DMS79 (cell line): ENCODE results near the gene KLF1.
"Not testable (repeated sequence)": the region's sequence is repeated elsewhere in the genome, so short reads cannot be mapped to it uniquely, and the experiment has no call there.

Experiments used
- DNase-seq: peaks from one replicate; lab custom pipeline; 2025; lab: John Stamatoyannopoulos, UW

Gene KLF1

DNA sequence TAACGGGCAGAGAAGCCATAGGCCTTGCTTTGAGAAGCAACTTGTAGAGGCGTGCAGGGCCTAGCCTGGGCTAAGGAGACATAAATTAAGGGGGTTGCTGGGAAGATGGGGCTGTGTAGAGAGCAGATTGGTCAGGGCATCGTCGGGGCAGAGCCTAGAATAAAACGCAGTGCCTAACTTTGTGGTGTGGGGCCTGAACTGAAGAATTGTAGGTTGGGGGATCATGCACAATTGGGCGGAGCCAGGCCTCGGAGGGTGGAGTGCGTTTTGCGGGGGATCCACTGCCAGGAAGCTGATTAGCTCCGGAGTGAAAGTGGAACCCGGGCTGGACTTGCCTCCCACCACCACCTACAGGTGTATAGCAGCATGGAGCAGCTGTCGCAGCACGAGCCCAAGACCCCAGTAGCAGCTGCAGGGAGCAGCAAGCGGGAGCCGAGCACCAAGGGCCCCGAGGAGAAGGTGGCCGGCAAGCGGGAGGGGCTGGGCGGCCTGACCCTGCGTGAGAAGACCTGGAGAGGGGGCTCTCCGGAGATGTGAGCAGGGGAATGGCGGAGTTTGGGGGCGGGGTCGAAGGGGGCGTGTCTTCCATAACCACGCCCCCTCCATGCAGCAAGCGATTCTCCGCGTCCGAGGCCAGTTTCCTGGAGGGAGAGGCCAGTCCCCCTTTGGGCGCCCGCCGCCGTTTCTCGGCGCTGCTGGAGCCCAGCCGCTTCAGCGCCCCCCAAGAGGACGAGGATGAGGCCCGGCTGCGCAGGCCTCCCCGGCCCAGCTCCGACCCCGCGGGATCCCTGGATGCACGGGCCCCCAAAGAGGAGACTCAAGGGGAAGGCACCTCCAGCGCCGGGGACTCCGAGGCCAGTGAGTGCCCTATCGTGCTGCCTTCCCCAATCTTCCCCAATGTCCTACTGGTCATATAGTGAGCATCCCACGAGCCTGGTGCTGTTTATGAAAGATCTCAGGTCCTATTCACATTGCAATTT, 19.6 kb downstream of the KLF1 start:
- DNase-seq: no peak

DNA sequence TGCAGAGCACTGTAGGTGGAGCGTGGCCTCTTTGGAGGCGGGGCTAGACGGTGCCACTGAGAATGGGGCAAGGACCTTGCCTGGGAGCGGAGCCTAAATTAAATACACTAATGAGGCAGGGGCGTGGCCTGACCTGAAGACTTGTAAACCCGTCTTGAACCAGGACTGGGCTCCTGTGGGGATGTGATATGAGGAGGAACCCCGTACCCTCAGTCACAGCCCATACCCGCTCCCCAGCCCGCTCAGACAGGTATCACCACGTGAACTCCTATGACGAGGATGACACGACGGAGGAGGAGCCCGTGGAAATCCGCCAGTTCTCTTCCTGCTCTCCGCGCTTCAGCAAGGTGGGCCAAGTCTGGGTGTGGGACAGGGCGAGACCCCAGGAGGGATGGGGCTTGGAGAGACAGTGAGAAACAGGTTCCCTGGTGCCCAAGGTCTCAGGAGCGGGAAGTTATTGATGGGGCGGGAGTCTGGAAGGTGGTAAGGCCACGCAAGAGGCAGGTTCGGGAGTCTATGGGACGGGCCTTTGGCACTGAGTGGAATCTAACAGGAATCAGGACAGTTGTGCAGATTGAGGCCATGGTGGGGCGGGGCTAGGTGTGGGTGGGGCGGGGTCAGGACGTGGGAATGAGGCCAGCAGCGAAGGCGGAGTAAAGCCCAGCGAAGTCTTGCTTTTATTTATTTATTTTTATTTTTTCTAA, 20.4 kb downstream of the KLF1 start:
- DNase-seq: no peak

DNA sequence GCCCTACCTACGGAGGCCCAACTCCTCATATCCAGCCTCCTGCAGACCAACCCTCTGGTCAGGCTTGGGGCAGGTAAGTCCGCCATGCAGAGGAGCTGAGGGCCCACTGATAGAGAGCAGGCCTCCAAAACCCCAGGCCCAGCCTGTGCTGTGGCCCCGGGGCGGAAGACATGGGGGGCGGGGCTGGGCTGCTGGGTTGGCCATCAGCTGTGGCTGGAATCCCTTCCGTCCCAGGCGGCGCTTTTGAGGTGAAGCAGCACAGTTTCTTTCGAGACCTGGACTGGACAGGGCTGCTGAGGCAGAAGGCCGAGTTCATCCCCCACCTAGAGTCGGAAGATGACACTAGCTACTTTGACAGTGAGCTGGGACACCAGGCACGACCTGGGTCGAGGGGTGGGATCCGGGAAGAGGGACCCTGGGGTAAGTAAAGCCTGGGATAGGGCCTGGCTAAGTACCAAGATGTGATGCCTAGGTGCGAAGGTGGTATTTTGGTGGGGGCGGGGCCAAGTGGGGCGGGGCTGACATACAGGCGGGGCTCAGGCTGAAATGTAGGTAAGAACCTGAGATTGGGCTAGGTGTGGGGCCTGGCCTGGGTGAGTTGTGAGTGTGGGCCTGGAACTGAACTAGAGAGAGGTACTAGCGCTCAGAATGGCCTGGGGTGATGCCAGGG, 21.1 kb downstream of the KLF1 start:
- no peak for DNase-seq

DNA sequence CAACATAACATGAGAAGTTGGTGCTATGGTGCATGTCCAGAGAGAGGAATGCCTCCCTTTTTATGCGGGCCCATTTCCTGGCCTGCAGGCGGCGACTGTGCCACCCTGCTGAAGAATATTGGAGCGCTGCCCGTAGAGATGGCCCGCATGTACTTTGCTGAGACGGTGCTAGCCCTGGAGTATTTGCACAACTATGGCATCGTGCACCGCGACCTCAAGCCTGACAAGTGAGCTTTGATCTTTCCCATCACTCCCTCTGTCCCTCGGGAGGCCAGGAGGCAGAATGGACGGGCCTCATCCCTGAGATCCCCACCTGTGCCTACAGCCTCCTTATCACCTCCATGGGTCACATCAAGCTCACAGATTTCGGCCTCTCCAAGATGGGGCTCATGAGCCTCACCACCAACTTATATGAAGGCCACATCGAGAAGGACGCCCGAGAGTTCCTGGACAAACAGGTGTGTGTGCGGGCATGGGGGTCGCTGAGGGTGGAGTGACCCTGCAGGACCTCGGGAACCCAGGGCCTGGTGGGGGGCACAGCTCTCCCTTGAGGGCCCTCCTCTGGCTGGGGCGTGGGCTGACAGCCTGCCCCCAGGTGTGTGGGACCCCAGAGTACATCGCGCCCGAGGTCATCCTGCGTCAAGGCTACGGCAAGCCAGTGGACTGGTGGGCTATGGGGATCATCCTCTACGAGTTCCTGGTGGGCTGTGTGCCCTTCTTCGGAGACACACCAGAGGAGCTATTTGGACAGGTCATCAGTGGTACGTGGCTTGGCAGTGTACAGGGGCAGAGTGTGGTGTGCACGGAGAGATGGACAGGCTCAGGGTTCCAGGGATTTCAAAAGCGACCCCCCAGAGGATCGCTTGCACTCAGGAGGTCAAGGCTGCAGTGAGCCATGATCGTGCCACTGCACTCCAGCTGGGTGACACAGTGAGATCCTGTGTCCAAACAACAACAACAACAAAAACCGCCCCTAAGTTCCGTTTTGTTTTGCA, 22.0 kb downstream of the KLF1 start:
- DNase-seq: no peak

- DNase-seq: no peak
Observed at GRCh38 chr19:12864143-12864542, 22.9 kb downstream of the KLF1 start.

- DNase-seq: no peak
Observed at GRCh38 chr19:12859546-12859945, 27.5 kb downstream of the KLF1 start.

GRCh38 chr19:12858041-12858928, 28.7 kb downstream of the KLF1 start:
- DNase-seq: no peak

DNA sequence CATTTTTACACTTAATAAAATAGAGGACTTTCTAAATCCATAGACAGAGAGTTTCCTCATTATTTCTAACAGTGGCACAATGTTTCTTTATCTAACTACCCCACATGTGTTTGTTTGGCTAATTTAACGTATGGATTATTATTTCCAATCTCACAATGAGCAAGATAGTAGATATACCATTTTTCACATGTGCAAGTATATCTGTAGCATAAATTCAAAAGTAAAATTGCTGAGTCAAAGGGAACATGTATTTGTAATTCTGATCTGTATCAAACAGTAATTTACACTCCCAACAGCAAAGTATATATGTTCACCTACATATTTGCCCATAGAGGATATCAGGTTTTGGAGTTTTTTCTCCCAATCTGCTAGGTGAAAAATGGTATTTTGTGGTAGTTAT, 30.3 kb downstream of the KLF1 start:
- no peak for DNase-seq

GRCh38 chr19:12847159-12848139, 39.6 kb downstream of the KLF1 start:
- DNase-seq: peak; percentile 71

GRCh38 chr19:12846613-12847012, 40.4 kb downstream of the KLF1 start:
- not testable (repeated sequence) for DNase-seq

- no peak for DNase-seq
Observed at GRCh38 chr19:12843999-12844732, 42.8 kb downstream of the KLF1 start.

DNA sequence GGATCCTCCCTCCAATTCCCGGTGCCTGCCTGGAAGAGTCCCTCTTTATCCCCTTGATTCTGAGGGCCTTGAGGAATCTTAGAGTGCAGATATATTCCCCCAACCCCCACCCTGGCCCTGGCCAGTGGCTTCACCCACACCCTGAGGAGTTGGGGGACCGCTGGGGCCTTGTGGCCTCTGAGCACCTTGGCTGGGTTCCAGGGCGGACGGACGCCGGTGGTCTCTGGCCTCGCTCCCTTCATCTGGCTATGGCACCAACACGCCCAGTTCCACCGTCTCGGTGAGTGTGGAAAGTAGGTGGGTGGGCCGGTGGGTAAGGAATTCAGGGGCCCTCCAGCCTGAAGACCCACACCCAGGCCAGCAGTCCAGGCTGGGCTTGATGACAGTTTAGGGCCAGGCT, 43.7 kb downstream of the KLF1 start:
- no peak for DNase-seq

- DNase-seq: no peak
Observed at GRCh38 chr19:12842511-12842910, 44.5 kb downstream of the KLF1 start.

DNA sequence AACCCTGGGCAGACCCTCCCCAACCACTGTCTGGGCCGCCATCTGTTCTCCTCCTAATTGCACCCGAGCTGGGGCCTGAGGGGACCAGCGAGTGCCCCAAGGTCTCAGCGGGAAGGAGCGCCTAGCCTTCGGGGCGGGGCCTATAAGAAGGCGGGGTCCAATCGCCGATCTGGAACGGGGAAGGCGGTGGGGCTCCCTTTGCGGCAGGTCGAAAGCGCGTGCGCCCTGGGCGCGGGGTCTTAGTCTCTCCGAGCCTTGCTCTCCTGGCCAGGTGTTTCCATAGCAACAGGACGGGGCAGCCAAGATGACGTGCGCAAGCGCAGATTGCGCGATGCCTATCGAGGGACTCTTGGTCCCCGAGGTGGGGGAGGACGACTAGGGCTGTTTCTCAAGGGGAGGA, 45.9 kb downstream of the KLF1 start:
- DNase-seq: no peak

DNA sequence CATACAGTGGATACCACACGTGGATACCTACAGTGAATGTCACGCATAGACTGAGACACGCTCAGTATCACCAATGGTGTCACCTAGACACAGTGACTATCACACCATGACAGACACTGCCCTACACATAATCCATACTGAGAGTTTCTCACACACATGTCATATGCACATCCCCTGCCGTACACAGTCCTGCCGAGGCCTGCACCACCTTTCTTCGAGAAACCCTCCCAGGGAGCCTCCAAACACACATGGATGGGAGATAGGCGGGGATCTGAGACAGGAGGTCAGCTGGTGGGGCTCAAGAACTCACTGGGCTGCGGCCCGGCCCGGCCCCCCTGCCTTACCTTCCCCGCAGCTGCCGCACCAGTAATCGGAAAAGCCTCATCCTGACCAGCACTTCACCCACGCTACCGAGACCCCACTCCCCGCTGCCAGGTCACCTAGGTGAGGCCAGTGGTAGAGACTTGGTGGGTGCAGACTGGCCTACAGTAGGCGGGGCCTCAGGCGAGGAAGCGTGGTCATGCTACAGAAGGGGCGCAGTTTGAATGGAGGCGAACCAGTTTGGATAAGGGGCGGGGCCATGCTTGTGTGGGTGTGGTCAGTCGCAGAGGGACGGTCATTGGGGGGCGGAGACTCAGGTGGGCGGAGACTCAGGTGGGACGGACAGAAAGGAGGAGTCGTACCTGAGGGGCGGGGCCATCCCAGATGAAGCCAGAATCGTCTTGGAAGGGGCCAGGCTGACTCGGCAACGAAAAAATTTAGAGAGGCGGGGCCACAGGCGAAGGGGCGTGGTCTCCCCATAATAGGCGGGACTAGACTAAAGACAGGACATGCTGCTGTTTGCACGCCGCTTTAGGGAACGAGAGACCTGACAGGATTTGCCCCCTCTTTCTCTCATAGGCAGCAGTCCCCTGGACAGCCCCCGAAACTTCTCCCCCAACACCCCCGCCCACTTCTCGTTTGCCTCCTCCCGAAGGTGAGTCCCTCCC, 46.6 kb downstream of the KLF1 start:
- no peak for DNase-seq

DNA sequence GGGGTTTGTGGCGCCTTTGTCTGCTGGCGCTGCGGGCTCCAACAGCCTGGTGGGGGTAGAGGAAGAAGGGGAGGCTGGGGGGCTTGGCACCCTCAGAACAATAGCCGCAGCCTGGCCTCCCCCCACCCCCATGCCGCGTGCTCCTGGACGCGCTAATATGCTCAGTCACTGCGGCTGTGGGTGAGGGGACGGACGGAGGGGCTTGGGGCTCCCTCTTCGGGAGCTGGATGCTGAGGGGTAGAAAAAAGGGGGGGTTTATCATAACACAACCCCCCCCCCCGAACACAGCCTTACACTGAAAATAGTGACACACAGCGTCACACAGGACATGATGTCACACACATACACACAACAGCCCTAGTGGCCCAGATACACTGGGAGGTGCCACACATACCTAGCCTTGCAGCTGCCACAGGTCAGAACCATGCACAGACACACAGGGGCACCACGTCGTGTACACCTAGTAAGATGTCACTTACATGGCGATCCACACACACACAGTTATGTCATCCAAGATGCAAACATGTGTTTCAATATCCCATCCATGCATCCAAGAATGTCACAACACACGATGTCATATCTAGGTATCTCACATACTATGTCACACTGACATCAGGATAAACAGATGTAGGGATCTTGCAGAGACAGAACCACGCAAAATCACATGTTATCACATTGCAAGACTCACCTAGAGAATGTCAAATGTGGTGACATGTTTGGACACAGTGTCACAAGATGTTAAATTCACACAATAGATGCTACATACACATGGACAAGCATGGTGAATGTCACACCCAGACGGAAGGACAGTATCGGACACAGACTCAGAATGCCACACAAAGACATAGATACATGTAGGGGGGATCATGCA, 47.9 kb downstream of the KLF1 start:
- no peak for DNase-seq
